Measurements from ENCODE around the gene UCHL3. TPM values are rescaled to one million over a fixed set of nuclear protein-coding genes. Genes with fewer than 3 reads are reported as not detected.
A peak's percentile ranks its signal among the peaks of the same experiment; 100 is the strongest.

UCHL3 gene
- total and polyA plus RNA-seq, 9 of the 15 experiments (the other 6 are each of a cell fraction or from before 2014, with no cell fraction given), result 42.2 to 112 (median 85.4) TPM

DNA sequence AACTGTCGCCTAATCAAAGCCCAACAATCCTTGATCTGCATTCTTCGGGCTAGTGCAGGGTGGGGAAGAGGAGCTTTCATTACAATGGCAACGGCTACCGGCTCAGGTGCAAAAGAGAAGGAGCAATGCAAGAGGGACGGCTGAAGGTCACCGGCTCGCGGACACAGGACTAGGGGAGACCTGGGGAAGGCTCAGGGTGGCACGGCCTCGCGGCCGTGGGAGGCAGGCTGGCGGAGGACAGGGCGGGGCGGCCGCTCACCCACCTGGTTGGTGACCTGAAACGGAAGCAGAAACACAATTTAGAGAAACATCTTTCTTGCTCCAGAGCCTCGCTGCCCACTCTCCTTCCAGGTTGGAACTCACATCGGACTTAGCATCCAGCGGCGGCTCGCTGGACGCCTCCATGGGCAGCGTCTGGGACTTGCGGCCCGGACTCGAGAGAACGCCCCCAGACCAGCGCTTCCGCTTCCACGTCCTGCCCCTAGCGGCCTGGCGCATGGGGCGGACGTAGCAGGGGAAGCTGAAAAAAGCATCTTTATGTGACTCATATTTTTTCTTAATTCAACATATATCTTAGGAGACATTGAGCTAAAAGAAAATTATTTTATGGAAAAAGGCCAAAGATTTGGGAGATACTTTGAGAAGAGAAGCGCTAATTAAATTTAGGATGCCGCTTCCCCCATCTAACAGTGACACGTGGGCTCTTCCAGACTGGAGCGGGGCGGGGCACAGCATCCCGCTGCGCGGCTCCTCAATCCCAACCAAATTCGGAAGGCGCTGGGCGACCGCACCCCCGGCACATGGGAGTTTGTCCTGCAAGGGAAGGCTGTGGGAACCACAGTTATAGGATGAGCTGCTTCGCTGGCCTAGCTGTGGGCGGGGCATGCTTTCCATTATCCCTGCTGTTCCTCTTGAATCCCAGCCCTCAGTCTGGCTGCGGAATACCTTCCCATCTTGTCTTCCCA, 11.9 kb upstream of the UCHL3 start, which contains the start of gene COMMD6 (continued):
- TF ChIP-seq, protein P1, sequence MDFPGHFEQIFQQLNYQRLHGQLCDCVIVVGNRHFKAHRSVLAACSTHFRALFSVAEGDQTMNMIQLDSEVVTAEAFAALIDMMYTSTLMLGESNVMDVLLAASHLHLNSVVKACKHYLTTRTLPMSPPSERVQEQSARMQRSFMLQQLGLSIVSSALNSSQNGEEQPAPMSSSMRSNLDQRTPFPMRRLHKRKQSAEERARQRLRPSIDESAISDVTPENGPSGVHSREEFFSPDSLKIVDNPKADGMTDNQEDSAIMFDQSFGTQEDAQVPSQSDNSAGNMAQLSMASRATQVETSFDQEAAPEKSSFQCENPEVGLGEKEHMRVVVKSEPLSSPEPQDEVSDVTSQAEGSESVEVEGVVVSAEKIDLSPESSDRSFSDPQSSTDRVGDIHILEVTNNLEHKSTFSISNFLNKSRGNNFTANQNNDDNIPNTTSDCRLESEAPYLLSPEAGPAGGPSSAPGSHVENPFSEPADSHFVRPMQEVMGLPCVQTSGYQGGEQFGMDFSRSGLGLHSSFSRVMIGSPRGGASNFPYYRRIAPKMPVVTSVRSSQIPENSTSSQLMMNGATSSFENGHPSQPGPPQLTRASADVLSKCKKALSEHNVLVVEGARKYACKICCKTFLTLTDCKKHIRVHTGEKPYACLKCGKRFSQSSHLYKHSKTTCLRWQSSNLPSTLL (IDR thresholded peaks at IDR 0.05), result peak; percentile 57; the same call in 1 of the 2 replicates
- TF ChIP-seq POLR2AphosphoS5 (IDR thresholded peaks at IDR 0.05; ENCODE audit: control insufficient read depth, insufficient read depth, low read depth, low read length), result 0 out of 2 replicates have a peak, but pooled peaks have one; percentile 39
- no peak for TF ChIP-seq MYNN (IDR thresholded peaks at IDR 0.05)
- TF ChIP-seq MYNN (CRISPR knock-in tag; IDR thresholded peaks at IDR 0.05), result no peak
- TF ChIP-seq, protein P2, sequence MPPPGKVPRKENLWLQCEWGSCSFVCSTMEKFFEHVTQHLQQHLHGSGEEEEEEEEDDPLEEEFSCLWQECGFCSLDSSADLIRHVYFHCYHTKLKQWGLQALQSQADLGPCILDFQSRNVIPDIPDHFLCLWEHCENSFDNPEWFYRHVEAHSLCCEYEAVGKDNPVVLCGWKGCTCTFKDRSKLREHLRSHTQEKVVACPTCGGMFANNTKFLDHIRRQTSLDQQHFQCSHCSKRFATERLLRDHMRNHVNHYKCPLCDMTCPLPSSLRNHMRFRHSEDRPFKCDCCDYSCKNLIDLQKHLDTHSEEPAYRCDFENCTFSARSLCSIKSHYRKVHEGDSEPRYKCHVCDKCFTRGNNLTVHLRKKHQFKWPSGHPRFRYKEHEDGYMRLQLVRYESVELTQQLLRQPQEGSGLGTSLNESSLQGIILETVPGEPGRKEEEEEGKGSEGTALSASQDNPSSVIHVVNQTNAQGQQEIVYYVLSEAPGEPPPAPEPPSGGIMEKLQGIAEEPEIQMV (tag; conservative IDR thresholded peaks at IDR 0.05; ENCODE audit: low read depth), result peak; percentile 60; the same call in 1 of the 2 replicates
- no peak for TF ChIP-seq ZC3H4 (CRISPR knock-in tag; IDR thresholded peaks at IDR 0.05; ENCODE audit: borderline replicate concordance)
- no peak for TF ChIP-seq FOXA1 (IDR thresholded peaks at IDR 0.05; ENCODE audit: borderline replicate concordance)
- TF ChIP-seq CEBPG (CRISPR knock-in tag; IDR thresholded peaks at IDR 0.05), result no peak
- no peak for TF ChIP-seq CEBPG (tag; conservative IDR thresholded peaks at IDR 0.05 in 1 of 2, IDR thresholded peaks at IDR 0.05 in 1 of 2)
- TF ChIP-seq, protein P3, sequence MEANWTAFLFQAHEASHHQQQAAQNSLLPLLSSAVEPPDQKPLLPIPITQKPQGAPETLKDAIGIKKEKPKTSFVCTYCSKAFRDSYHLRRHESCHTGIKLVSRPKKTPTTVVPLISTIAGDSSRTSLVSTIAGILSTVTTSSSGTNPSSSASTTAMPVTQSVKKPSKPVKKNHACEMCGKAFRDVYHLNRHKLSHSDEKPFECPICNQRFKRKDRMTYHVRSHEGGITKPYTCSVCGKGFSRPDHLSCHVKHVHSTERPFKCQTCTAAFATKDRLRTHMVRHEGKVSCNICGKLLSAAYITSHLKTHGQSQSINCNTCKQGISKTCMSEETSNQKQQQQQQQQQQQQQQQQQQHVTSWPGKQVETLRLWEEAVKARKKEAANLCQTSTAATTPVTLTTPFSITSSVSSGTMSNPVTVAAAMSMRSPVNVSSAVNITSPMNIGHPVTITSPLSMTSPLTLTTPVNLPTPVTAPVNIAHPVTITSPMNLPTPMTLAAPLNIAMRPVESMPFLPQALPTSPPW (CRISPR knock-in tag; IDR thresholded peaks at IDR 0.05), result peak; percentile 68
- TF ChIP-seq SRSF9 (IDR thresholded peaks at IDR 0.05; ENCODE audit: borderline replicate concordance, low read depth, low read length), result no peak
- TF ChIP-seq PRPF4 (IDR thresholded peaks at IDR 0.05; ENCODE audit: insufficient read depth, low read depth, low read length, poor library complexity, severe bottlenecking), result no peak
- TF ChIP-seq ZC3H11A (IDR thresholded peaks at IDR 0.05; ENCODE audit: low read depth, low read length), result no peak
- peak; percentile 61 for TF ChIP-seq FOXM1 (IDR thresholded peaks at IDR 0.05; ENCODE audit: low read depth)
- no peak for TF ChIP-seq FOXM1 (CRISPR knock-in tag; IDR thresholded peaks at IDR 0.05; ENCODE audit: low read depth)
- TF ChIP-seq TBP (optimal IDR thresholded peaks at IDR 0.05; ENCODE audit: low read depth, low read length), result peak; percentile 39
- 0 out of 4 replicates have a peak, but pooled peaks of 1 of the 2 experiments have one; percentile 28 for TF ChIP-seq HDAC1 (IDR thresholded peaks at IDR 0.05)
- TF ChIP-seq, protein P4, sequence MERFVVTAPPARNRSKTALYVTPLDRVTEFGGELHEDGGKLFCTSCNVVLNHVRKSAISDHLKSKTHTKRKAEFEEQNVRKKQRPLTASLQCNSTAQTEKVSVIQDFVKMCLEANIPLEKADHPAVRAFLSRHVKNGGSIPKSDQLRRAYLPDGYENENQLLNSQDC (CRISPR knock-in tag; IDR thresholded peaks at IDR 0.05), result no peak
- TF ChIP-seq, protein P5, sequence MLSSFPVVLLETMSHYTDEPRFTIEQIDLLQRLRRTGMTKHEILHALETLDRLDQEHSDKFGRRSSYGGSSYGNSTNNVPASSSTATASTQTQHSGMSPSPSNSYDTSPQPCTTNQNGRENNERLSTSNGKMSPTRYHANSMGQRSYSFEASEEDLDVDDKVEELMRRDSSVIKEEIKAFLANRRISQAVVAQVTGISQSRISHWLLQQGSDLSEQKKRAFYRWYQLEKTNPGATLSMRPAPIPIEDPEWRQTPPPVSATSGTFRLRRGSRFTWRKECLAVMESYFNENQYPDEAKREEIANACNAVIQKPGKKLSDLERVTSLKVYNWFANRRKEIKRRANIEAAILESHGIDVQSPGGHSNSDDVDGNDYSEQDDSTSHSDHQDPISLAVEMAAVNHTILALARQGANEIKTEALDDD (IDR thresholded peaks at IDR 0.05), result no peak
- no peak for TF ChIP-seq WHSC1 (IDR thresholded peaks at IDR 0.05; ENCODE audit: low read length)
- no peak for TF ChIP-seq MTA1 (IDR thresholded peaks at IDR 0.05; ENCODE audit: borderline replicate concordance)

Data from K562 (cell line).